A673 (cell line): ENCODE results near the gene HARS1.

ENCODE experiments used
- EZH2 ChIP-seq: fragments of 200-600 bp; sonication (generic); IDR thresholded peaks from 2 replicates; pipeline ENCODE4 v1.6.1; 2017; ENCODE audit warnings: borderline replicate concordance, low read depth, mild to moderate bottlenecking, mixed read lengths, antibody characterized with exemption, low read length; ENCODE audit not compliant: poor library complexity, severe bottlenecking
- TF ChIP-seq, protein P1 (sequence below): fragments of 300-800, 200-600 bp; sonication (generic); conservative IDR thresholded peaks from 2 replicates; pipeline ENCODE4 v1.5.1; 2017; ENCODE audit warnings: low read depth, mild to moderate bottlenecking, antibody characterized with exemption, low read length, moderate library complexity, mixed read lengths

GRCh38 chr5:140694276-140694675 is 3.1 kb upstream of the HARS1 start:
- TF ChIP-seq, protein P1, sequence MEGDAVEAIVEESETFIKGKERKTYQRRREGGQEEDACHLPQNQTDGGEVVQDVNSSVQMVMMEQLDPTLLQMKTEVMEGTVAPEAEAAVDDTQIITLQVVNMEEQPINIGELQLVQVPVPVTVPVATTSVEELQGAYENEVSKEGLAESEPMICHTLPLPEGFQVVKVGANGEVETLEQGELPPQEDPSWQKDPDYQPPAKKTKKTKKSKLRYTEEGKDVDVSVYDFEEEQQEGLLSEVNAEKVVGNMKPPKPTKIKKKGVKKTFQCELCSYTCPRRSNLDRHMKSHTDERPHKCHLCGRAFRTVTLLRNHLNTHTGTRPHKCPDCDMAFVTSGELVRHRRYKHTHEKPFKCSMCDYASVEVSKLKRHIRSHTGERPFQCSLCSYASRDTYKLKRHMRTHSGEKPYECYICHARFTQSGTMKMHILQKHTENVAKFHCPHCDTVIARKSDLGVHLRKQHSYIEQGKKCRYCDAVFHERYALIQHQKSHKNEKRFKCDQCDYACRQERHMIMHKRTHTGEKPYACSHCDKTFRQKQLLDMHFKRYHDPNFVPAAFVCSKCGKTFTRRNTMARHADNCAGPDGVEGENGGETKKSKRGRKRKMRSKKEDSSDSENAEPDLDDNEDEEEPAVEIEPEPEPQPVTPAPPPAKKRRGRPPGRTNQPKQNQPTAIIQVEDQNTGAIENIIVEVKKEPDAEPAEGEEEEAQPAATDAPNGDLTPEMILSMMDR = no peak
- no peak for TF ChIP-seq EZH2
